ENCODE measurements around the gene GPATCH4.
"Not testable (repeated sequence)": the region's sequence is repeated elsewhere in the genome, so short reads cannot be mapped to it uniquely, and the experiment has no call there.

Gene GPATCH4

GRCh38 chr1:156601122-156601830 is at the start of gene GPATCH4:
Gene GPATCH4, minus strand, starts transcription at chr1:156601479.
- peak; percentile 92 for DNase-seq

GRCh38 chr1:156648951-156649350 is 47.7 kb upstream of the GPATCH4 start:
- no peak for DNase-seq

GRCh38 chr1:156648496-156648895 is 47.2 kb upstream of the GPATCH4 start:
- no peak for DNase-seq

- no peak for DNase-seq
Measured at GRCh38 chr1:156647351-156647750, 46.1 kb upstream of the GPATCH4 start.

GRCh38 chr1:156646738-156647211 is 45.5 kb upstream of the GPATCH4 start:
- DNase-seq = no peak

- DNase-seq = no peak
Measured at GRCh38 chr1:156645666-156646065, 44.4 kb upstream of the GPATCH4 start.

- no peak for DNase-seq
Measured at GRCh38 chr1:156645056-156645455, 43.8 kb upstream of the GPATCH4 start.

GRCh38 chr1:156644640-156645039 is 43.4 kb upstream of the GPATCH4 start:
- DNase-seq = no peak

- DNase-seq = no peak
Measured at GRCh38 chr1:156644146-156644545, 42.9 kb upstream of the GPATCH4 start.

- no peak for DNase-seq
Measured at GRCh38 chr1:156643778-156644092, 42.5 kb upstream of the GPATCH4 start.

- DNase-seq = no peak
Measured at GRCh38 chr1:156643049-156643777, 41.9 kb upstream of the GPATCH4 start.

- no peak for DNase-seq
Measured at GRCh38 chr1:156642265-156643048, 41.2 kb upstream of the GPATCH4 start.

GRCh38 chr1:156641761-156642264 is 40.5 kb upstream of the GPATCH4 start, which contains the start of gene BCAN:
Gene BCAN, plus strand, starts transcription at chr1:156642117. Its CDS starts 3,938 bp downstream, at chr1:156646055.
- no peak for DNase-seq

GRCh38 chr1:156640842-156641706 is 39.8 kb upstream of the GPATCH4 start:
- DNase-seq = no peak

- no peak for DNase-seq
Measured at GRCh38 chr1:156639601-156640101, 38.4 kb upstream of the GPATCH4 start.

GRCh38 chr1:156638189-156638985 is 37.1 kb upstream of the GPATCH4 start:
- DNase-seq = no peak

GRCh38 chr1:156632355-156632754 is 31.1 kb upstream of the GPATCH4 start:
- no peak for DNase-seq

GRCh38 chr1:156631152-156631551 is 29.9 kb upstream of the GPATCH4 start:
- DNase-seq = not testable (repeated sequence)

- DNase-seq = no peak
Measured at GRCh38 chr1:156629823-156630449, 28.7 kb upstream of the GPATCH4 start.

- peak; percentile 38 for DNase-seq
Measured at GRCh38 chr1:156627313-156627880, 26.1 kb upstream of the GPATCH4 start.

All from fibroblast of skin of right quadriceps (primary cell).